GM13976 (cell line): ENCODE data around the gene ADCY7.

ENCODE experiments used
- DNase-seq: peaks from one replicate; pipeline ENCODE4 v3.0.0; 2012; ENCODE audit warnings: low spot score
- CTCF ChIP-seq: IDR thresholded peaks from 2 replicates; pipeline ENCODE4 v1.5.1; 2012; ENCODE audit warnings: borderline replicate concordance, mild to moderate bottlenecking; ENCODE audit not compliant: insufficient read depth; ENCODE audit errors: extremely low read depth, missing control alignments, control extremely low read depth
- in situ Hi-C: fragments of 300-500 bp; cut with MboI; formaldehyde crosslinking; loops from one replicate; pipeline ENCODE4 v1.12.0; 2022; ENCODE audit warnings: low sequenced_read_pairs, mixed read lengths, inconsistent platforms; ENCODE audit not compliant: unreplicated experiment

ADCY7 gene

DNA sequence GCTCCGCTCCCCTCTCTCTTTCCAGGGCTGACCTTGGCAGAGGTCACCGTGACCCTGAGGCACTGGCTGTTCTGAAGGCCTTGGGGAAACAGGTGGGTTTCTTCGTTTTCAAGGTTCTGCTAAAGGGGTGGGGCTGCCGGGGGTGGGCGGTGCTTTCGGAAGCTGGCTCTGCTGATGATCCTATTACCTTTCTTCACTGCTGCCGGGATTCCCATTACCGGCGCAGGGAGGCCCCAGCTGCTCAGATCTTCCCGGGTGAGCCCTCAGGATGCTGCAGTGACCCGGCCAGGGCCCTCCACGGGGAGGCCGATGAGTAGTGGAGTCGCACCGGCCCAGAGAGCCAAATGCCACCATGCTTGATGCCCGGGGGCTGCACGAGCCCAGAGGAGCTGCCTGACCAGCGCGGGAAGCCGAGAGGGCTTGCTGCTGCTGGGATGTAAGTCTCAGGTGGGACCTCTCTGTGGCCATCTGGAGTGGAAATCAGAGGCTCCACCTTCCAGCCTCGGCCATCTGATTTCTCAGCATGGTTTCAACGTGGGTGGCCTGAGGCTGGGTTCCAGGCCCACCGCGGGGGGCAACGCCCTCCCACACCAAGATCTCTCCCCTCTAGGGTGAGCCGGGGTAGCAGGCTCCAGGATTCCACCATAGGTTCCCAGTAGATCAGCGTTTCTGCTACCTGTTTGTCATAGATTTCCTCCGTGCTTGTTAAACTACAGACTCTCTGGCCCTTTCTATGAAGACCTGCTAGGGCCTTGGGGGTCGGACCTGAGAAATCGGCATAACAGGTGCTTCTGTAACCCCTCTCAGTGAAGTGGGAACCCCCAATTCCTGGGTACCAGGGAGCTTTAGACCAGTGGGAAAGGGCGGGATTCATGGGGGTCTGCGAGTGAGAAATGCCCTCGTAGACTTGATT is 21.6 kb upstream of the ADCY7 start:
- in situ Hi-C loops = no loop called here
- DNase-seq = no peak
- TF ChIP-seq CTCF = no peak

GRCh38 chr16:50245417-50246298 is 20.7 kb upstream of the ADCY7 start:
- peak; percentile 58 for TF ChIP-seq CTCF
- DNase-seq = peak; percentile 93
- in situ Hi-C loops = no loop called here

- peak; percentile 53 for DNase-seq
- in situ Hi-C loops = no loop called here
- no peak for TF ChIP-seq CTCF
Measured at GRCh38 chr16:50246299-50247122, 19.8 kb upstream of the ADCY7 start.

DNA sequence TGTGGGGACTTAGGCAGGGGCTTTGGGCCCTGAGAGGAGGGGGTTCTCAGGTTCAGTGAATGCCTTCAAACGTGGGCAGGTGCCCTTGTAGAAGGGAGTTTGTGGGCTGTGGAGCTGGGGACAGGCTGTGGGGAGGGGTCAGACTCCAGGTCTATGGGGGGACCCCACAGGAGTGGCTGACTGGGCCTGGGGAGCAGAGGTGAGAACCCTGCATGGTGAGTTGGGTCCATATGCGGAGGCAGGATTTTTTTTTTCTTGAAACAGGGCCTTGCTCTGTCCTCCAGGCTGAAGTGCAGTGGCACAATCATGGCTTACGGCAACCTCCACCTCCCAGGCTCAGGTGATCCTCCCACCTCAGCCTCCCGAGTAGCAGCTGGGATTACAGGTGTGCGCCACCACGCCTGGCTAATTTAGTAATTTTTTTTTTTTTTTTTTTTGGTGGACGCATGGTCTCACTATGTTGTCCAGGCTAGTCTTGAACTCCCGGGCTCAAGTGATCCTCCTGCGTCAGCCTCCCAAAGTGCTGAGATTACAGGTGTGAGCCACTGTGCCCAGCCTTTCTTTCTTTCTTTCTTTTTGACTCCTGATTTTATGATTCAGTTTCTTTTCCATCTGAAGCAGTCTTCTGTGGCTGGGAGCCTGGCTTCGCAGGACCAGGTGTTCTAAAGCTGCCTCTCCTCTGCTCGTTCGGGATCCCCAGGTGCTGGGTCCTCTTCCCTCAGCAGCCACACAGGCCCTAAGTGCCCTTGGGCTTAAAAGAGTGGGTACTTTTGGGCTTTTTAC is 19.0 kb upstream of the ADCY7 start:
- no peak for DNase-seq
- in situ Hi-C loops = no loop called here
- TF ChIP-seq CTCF = no peak

- no peak for DNase-seq
- in situ Hi-C loops = no loop called here
- no peak for TF ChIP-seq CTCF
Measured at GRCh38 chr16:50247906-50248608, 18.3 kb upstream of the ADCY7 start.
